NCI-H345 treated with DMSO at 0.1 percent for 48 hours (cell line): ENCODE measurements around the gene ADAMTS4.
A peak's percentile ranks its signal among the peaks of the same experiment; 100 is the strongest.

Source experiments
- DNase-seq: peaks from one replicate; lab custom pipeline; 2025; ENCODE audit not compliant: unreplicated experiment; lab: John Stamatoyannopoulos, UW

The ADAMTS4 gene

DNA sequence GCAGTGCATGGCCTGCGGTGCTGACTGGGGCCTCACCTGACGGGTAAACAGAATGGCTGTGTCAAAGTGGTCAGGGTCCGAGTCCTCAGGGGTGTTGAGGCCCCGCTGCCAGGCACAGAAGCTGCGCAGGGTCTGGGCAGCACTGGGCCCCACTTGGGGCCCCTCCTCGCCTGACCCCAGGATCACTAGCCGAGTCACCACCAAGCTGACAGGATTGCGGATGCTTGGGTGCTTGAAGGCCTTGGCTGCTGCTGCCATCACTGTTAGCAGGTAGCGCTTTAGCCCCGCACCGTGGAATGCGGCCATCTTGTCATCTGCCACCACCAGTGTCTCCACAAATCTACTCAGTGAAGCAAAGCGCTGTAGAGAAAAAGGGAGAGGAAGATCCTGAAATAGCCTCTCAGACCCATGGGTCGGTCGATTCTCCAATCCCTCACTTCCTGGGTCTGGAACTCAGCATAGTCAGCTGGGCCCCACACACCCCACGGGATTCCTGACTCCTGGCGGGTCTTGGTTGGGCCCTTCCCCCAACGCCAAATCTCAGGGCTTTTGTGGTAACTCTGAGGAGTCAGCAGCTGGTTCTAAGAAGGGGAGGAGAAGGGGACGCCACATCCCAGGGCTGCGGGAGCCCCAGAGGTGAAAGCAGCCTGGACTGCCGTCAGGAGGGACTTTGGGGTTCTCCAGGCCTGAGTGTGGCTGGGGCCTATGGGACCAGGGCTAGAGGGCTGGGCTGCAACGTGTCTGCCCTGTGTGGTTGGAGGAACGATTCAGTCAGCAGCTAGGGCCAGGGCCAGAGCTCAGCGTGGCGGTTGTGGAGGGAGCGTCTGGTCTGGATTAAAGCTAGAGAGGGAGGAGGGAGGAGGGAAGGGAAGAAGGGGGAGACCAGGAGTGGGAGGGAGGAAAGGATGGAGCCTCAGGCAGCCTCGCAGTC is 2.1 kb downstream of the ADAMTS4 start:
- no peak for DNase-seq

DNA sequence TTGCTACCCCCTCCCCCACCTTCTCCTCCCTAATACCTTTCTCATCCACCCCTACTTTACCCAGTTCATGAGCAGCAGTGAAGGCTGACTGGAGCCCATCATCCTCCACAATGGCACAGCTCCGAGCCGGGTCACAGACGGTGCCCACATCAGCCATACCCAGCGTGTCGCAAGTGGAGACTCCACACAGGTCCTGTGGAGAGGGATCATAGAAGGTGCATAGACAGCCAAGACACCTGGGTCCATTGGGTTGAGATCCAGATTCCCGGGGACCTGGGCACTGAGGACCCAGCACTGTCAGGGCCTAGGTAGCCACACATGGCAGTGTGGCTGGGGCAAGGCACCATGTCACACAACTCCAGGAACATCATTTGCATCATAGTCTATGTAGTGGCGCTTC is 2.7 kb downstream of the ADAMTS4 start:
- DNase-seq: no peak

GRCh38 chr1:161195171-161195570 is 3.7 kb downstream of the ADAMTS4 start:
- DNase-seq: no peak

DNA sequence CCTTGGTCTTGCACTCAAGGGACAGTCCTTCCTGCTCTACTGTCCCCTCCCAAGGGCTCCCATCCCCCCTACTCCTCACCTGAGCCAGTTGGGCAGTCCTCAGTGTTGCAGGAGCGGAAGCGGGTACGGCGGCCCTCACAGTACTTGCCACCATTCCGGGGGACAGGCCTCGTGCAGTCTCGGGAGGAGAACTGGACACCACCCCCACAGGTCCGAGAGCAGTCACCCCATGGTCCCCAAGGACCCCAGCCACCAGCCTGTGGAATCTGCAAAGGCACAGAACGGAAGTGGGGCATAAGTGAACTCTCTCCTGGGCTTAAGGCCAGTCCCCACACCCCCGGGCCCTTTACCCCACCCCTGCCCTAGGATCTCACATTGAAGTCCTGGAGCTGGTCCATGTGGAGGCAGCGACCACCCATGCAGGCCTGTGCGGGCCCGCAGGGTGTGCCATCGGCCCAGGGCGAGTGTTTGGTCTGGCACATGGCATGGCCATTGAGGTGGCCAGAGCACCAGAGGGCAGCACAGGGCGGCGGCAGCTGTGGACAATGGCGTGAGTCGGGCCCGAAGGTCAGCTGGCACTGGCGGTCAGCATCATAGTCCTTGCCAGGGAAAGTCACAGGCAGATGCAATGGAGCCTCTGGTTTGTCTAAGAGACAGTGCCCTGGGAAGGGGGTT is 5.2 kb downstream of the ADAMTS4 start:
- DNase-seq: no peak

GRCh38 chr1:161192476-161193465 is 6.1 kb downstream of the ADAMTS4 start:
- peak; percentile 52 for DNase-seq

DNA sequence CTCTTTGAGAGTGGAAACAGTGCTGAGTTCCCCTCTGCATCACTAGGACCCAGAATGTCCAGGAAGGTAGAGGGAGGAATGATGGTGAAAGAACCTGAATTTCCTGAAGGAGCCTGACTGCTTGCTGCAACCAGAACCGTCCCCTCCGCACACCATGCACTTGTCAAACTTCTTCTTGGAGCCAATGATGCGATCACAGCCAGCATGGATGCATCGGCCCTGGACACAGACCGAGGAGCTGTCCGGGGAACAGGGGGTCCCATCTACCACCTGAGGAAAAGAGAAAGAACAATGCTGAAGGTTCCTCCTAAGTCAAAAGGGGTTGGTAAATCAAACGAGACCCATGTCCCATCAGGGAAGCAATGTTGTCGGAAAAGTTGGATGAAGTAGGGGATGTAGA is 6.9 kb downstream of the ADAMTS4 start:
- DNase-seq: no peak

DNA sequence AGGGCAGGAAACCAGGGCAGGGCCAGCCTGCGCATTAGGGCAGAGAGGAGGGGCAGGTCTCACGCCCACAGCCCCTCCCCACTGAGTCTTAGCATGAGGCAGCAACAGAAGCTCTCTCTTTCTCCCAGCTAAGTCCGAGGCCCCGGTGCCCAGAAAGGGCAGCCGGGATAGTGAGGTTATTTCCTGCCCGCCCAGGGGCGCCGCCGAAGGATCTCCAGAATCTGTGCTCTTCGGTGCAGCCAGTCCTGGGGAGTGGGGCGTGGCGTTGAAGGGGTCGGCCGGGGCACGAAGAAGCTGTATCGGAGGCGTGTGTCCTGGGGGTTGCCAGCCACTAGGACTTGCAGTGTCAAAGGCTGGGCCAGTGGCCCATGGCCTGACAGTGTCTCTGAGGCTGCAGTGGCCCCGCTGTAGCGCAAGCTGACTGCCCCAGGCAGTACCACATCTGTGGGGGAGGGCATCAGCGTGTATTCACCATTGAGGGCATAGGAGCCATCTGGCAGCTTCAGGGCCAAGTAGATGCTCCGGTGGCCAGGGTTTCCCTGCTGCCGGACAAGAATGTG is 7.8 kb downstream of the ADAMTS4 start:
- no peak for DNase-seq

DNA sequence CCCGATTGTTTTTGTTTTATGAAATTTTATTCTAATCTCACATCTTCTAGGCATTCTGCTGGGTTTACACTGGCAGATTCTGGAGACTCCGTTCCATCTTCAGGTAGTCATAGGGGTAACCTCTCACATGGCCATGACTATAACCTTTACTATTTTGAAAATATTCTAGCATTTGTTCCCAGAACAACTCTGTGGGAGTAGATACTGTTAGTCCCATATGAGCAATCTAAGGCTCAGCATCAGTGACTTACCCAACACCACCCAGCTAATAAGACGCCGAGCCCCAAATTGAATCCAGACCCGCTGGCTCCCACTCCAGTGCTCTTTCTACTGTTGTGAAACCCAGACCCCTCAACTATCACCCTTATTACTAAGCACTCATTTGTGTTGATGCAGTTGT is 9.8 kb downstream of the ADAMTS4 start:
- DNase-seq: no peak

- no peak for DNase-seq
Measured at GRCh38 chr1:161188381-161188780, 10.5 kb downstream of the ADAMTS4 start.

- DNase-seq: no peak
Measured at GRCh38 chr1:161187311-161187710, 11.5 kb downstream of the ADAMTS4 start.

DNA sequence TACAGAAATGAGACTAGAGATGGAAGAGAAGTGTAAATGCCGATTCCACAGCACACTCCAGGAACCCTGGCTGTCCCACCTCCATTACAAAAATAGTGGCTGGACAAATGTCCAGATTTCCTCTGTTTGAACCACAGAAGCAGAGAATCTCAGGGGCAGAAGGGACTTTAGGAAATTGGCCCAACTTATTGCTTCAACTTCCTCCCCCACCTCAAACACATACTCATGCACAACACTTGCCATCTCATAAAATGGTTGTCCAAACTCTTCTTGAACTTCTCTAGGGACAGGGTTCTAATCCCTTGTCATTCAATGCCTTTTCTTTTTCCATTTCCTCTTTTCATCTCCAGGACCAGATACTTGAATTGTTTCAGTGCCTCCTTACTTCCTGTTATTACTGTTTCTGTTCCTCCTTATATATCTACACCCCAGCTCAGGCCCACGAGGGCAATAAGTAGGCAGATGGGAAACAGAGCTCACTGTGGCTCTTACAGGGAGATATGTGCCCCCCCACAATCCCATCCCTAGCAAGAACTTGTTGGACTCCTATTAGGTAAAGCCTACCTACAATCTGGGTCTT is 13.0 kb downstream of the ADAMTS4 start:
- DNase-seq: no peak

GRCh38 chr1:161185282-161185682 is 13.6 kb downstream of the ADAMTS4 start:
- DNase-seq: no peak

- no peak for DNase-seq
Measured at GRCh38 chr1:161182214-161182613, 16.6 kb downstream of the ADAMTS4 start.

GRCh38 chr1:161180639-161181038 is 18.2 kb downstream of the ADAMTS4 start:
- DNase-seq: no peak

DNA sequence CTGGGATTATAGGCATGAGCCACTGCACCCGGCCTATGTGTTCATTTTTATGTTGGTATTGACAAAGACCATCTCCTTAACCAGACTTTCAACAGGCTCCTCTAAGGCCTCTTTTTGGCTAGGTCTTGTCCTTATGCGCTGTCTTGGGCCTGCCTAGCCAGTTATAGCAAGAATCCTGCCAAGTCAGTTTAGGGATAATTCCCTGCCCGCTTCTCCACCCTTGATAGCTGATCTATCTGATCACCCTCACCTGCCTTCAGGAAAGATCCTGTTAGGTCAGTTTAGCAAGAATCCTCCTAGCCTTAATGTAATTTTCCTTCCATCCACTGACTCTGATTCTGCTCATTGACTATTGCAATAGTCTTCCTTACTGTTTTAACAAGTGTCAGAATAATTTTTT is 19.2 kb downstream of the ADAMTS4 start:
- DNase-seq: no peak

DNA sequence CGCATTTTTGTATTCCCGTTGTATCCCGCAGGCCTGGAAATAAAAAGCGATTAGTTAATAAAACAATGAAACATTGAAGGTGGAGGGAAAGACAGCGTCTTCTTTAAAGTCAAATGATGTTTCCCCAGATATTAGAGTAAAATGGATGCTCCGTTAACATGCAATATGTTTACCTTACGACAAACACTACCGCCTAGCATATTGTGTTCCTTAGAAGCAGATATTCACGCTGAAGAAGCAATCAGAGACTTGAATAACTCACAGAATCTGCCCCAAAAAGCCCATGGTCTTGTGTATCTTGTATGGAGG is 21.0 kb downstream of the ADAMTS4 start:
- DNase-seq: no peak

DNA sequence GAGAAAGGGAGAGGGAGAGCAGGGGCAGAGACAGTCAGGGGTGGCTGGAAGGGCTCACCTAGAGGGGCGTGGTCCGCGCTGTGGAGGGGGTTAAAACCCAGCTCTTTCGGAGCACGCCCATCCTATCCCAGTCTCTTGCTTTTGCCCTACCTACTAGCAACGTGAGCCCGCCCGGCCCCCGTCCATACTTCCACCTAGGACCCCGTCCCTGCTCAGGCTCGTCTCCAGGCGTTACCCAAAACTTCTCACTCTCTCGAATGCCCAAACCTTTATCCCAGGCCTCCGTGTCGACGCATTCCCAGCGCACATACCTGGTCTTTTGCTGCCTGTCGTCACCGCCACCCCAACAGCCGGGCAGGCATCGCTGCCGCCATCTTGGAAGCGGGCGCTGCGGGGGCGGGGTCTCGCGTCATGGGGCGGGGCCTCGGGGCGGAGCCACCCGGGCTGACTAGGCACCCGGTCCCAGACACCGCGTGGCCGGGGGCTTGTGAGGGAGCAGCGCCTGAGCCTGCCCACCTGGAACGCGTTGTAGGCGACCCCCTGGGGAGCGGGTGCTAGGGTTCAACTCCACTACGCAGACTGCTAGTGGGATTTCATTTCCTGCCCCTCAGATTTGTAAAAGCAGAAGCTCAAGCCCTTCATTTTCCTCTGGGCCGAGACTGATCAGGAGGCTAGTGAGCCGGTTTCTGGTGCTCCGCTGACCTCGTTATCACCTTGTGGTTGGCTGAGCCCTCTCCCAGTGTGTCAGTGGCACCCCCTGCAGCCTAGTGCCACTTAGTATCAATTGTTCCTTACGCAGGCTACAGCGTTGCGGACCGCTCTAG is 21.5 kb downstream of the ADAMTS4 start, which contains the start of gene B4GALT3:
Gene B4GALT3 (minus strand): TSS at position 396 of the 824 bp plus-strand sequence. CDS start 1,447 bp downstream, outside the sequence.
- DNase-seq: peak; percentile 76

GRCh38 chr1:161176468-161177111 is 22.3 kb downstream of the ADAMTS4 start:
- no peak for DNase-seq

DNA sequence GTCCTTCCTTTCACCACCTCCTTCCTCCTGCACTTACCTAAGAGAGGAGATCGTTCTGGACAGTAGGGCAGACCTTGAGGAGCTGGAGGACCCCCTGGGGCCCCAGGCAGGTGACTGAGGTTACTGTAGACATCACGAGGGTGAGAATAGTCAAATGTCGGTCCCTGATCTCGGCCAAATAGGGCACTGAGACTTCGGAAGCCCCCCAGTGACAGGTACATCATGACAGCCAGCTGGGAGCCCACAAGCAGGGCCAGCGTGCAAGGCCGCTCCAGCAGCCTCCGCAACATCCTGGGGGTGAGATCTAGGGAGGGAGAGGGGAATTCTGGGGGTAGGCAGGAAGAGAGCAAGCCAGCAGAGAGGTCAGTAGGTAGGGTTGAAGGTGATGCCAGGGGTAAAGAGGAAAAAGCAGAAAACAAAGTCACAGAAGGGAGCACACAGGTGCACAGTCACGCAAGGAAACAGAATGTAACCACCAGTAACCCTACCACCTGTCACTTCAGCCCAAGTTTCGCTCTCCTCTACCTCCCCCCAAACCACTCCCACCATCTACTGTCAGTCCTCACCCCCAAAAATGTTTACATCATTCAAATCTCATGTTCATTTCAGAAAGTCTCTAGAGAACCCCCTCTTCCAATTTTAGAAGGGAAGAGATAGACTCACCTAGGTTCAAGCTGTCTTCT is 22.9 kb downstream of the ADAMTS4 start:
- DNase-seq: no peak
